GM08714 (cell line): ENCODE data around the gene PSMA6.
"Not testable (repeated sequence)": the region's sequence is repeated elsewhere in the genome, so short reads cannot be mapped to it uniquely, and the experiment has no call there.

Experiments
- H3K4me3 ChIP-seq: fragments of 200-500 bp; sonication (Bioruptor generic); 2 replicates; pipeline ENCODE4 v1.5.1; 2014; ENCODE audit warnings: mild to moderate bottlenecking, low read length, inconsistent platforms
- ZNF274 ChIP-seq: IDR thresholded peaks from 2 replicates; pipeline ENCODE4 v1.6.1; 2012; ENCODE audit warnings: mild to moderate bottlenecking, low read depth, low read length

PSMA6 gene

DNA sequence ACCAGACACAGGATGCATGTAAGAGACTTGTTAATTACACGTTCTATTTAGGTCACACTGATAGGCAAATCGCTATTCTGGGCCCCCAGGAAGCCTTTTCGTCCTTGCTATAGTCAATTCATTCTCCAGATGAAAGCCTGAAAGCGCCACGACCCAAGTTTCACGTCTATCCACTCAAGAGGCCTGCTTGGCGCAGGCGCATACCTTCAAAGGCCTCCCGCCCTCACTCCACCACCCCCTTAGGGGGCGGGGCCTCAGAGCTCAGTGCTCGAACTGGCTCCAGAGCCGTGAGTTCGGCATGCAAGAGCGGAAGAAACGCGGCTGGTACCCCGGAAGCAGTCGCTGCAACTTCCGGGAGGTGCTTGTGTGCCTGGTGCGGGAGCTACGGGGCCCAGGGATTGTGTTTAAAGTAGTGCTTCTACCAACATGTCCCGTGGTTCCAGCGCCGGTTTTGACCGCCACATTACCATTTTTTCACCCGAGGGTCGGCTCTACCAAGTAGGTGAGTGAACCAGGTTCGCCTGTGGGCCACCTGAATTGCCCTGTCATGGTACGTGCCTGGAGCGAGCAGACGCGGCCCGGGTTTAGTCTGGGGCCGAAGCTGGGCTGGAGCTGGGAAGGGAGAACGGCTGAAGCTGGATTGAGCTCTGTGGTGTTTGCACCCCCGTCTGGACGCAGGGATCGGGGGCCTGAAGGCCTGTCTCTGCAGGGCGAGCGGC, at the start of gene PSMA6:
TSS of gene PSMA6 (plus strand) at position 332 of the 719 bp plus-strand sequence. CDS start at position 427, 95 bp downstream.
- peak within 1 kb of the TSS; percentile 75 for H3K4me3 ChIP-seq
- no peak for TF ChIP-seq ZNF274

- TF ChIP-seq ZNF274 = no peak
- H3K4me3 ChIP-seq = no peak overlapping the region
These were observed 49.4 kb upstream of the PSMA6 start for GRCh38 chr14:35242599-35243311.

DNA sequence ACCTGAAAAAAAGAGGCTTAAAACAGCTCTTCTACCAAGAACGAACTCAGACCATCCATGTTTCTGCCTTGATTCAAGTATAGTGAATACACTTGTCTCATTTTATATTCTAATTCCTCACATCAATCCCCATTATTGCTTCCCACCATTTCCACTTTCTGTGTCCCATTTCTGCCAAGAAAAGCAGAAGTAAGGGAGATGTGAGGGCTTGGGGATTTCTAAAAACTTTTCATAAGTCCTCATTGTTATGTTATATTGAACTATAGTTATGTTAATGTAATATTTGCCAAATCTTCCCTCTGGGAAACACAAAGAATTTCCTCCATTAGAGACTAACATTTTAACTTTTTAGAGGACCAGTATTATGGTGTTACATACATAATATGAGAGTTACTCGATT, 48.2 kb upstream of the PSMA6 start:
- no peak for TF ChIP-seq ZNF274
- no peak overlapping the region for H3K4me3 ChIP-seq

GRCh38 chr14:35244542-35244941, 47.6 kb upstream of the PSMA6 start:
- no peak for TF ChIP-seq ZNF274
- H3K4me3 ChIP-seq = no peak overlapping the region

GRCh38 chr14:35245051-35245450, 47.1 kb upstream of the PSMA6 start:
- H3K4me3 ChIP-seq = no peak overlapping the region
- TF ChIP-seq ZNF274 = no peak

- no peak for TF ChIP-seq ZNF274
- H3K4me3 ChIP-seq = no peak overlapping the region
These were observed 44.3 kb upstream of the PSMA6 start for GRCh38 chr14:35247777-35248475.

GRCh38 chr14:35248476-35248788, 43.8 kb upstream of the PSMA6 start:
- no peak for TF ChIP-seq ZNF274
- H3K4me3 ChIP-seq = no peak overlapping the region

- H3K4me3 ChIP-seq = no peak overlapping the region
- TF ChIP-seq ZNF274 = no peak
These were observed 41.9 kb upstream of the PSMA6 start for GRCh38 chr14:35250319-35250718.

DNA sequence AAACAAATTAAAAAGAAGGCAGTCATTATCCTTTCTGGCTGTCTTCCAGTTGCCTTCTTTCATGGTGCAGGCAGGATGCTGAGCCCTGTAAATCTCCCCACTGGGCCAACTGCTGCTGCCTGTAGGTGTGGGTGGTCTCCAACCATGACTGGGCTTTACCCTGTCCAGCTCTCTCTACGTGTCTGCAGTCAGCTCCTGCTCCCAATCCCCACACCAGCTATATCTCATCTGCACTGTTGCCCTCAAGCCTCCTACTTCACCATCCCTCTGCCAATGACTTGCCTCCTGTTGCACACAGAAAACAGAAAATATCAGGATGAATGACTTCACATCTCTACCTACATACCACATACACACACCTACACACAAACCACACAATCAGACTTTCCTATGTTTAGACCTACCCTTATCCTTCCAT, 39.7 kb upstream of the PSMA6 start:
- no peak for TF ChIP-seq ZNF274

GRCh38 chr14:35253056-35253455, 39.1 kb upstream of the PSMA6 start:
- H3K4me3 ChIP-seq = not testable (repeated sequence)

More for the DNA sequence above, 39.7 kb upstream of the PSMA6 start:
- no peak overlapping the region for H3K4me3 ChIP-seq

DNA sequence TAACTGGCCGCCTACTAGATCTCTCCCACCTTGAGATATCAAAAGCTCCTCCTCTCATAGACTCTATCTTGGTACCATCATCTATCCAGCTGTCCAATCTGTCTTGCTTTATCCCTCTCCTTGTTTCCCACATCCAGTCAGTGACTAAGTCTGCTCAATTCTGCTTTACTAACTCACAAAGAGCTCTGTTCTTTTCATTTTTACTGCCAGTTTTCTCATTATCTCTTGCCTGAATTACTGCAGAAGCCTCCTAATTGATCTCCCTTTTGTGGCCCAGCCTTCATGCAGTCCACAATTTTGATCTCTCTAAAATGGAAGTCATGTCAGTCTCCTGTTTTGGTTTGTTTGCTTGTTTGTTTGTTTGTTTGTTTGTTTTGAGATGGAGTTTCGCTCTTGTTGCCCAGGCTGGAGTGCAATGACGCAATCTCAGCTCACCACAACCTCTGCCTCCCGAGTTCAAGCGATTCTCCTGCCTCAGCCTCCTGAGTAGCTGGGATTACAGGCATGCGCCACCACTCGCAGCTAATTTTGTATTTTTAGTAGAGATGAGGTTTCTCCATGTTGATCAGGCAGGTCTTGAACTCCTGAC, 38.1 kb upstream of the PSMA6 start:
- H3K4me3 ChIP-seq = not testable (repeated sequence)

GRCh38 chr14:35254736-35255135, 37.4 kb upstream of the PSMA6 start:
- TF ChIP-seq ZNF274 = no peak
- H3K4me3 ChIP-seq = no peak overlapping the region

- no peak overlapping the region for H3K4me3 ChIP-seq
- no peak for TF ChIP-seq ZNF274
These were observed 36.5 kb upstream of the PSMA6 start for GRCh38 chr14:35255711-35256110.

- H3K4me3 ChIP-seq = no peak overlapping the region
- no peak for TF ChIP-seq ZNF274
These were observed 34.4 kb upstream of the PSMA6 start for GRCh38 chr14:35257809-35258208.

GRCh38 chr14:35258420-35258819, 33.8 kb upstream of the PSMA6 start:
- no peak for TF ChIP-seq ZNF274
- no peak overlapping the region for H3K4me3 ChIP-seq
